ENCODE data around the gene PRKCE. TPM values are rescaled to one million over a fixed set of nuclear protein-coding genes. Genes with fewer than 3 reads are reported as not detected.

Gene PRKCE
- total and polyA plus RNA-seq, 2 donors (not counting 3 experiments of a cell fraction or from before 2014, with no cell fraction given), result 27.9 to 33.9 TPM

- CTCF ChIA-PET, result no interaction called here
- H3K4me2 ChIP-seq (ENCODE audit: insufficient read depth, low read length), result no peak overlapping the region
- intact Hi-C loops (cut with micrococcal nuclease) (no loop called here), dilution Hi-C loops (cut with MboI; ENCODE audit: extremely low pct_ligation_motif_present, low sequenced_read_pairs) (no loop called here)
- no peak overlapping the region for H3K9ac ChIP-seq (replicated peaks; ENCODE audit: extremely low read depth, insufficient read depth, low read length)
- no peak overlapping the region for H3K27ac ChIP-seq (ENCODE audit: insufficient read depth, low read depth, low read length)
- no peaks in the 10 kb centered on the region for H4K20me1 ChIP-seq (replicated peaks; ENCODE audit: control insufficient read depth, extremely low read depth, insufficient read depth, low read length)
- H3K9me3 ChIP-seq (replicated peaks; ENCODE audit: control insufficient read depth, insufficient read depth, low read length), result no peaks in the 10 kb centered on the region
- no peaks in the 10 kb centered on the region for H3K9me1 ChIP-seq (replicated peaks; ENCODE audit: control insufficient read depth, extremely low read depth, insufficient read depth, low read length)
- no TSS peak for BruUV-seq (replicated peaks)
- DNase-seq (ENCODE audit: low read depth, low spot score), result no peak
- peaks cover 0 to 2% of the 10 kb centered on the region in 2 experiments for H3K27me3 ChIP-seq (ENCODE audit: control insufficient read depth in 2 of 2, insufficient read depth in 2 of 2, low read length in 2 of 2)
- no peaks in the 10 kb centered on the region for H3K36me3 ChIP-seq (ENCODE audit: control insufficient read depth in 2 of 2, extremely low read depth in 1 of 2, insufficient read depth in 2 of 2, low read length in 2 of 2)
- peaks cover 8% of the 10 kb centered on the region for H3K4me1 ChIP-seq (ENCODE audit: control insufficient read depth, extremely low read depth, insufficient read depth, low read length)
- no peaks in the 10 kb centered on the region for H3K79me2 ChIP-seq (ENCODE audit: control insufficient read depth, insufficient read depth, low read length)
- FAIRE-seq, result no peak
- H2AFZ ChIP-seq (ENCODE audit: low read depth, low read length), result no peak overlapping the region
- TF ChIP-seq MAX (IDR thresholded peaks at IDR 0.05; ENCODE audit: insufficient read depth, insufficient read length) (no peak), CTCF (IDR thresholded peaks at IDR 0.05; ENCODE audit: extremely low read depth in 1 of 2, insufficient read depth in 1 of 2, low read depth in 1 of 2, low read length in 2 of 2) (no peak), FOS (IDR thresholded peaks at IDR 0.05; ENCODE audit: borderline replicate concordance, insufficient read depth, low read length) (no peak), GATA2 (IDR thresholded peaks at IDR 0.05; ENCODE audit: insufficient read depth, insufficient read length, low read depth, low read length) (no peak), POLR2A (IDR thresholded peaks at IDR 0.05; ENCODE audit: low read depth, low read length) (no peak), JUN (IDR thresholded peaks at IDR 0.05; ENCODE audit: borderline replicate concordance, insufficient read depth, insufficient read length, low read depth) (no peak), MYC (IDR thresholded peaks at IDR 0.05; ENCODE audit: low read depth, low read length) (no peak), POLR2AphosphoS5 (IDR thresholded peaks at IDR 0.05; ENCODE audit: insufficient read depth, low read depth, low read length) (no peak), EZH2 (IDR thresholded peaks at IDR 0.05; ENCODE audit: borderline replicate concordance, low read depth, low read length, severe bottlenecking) (no peak)
- H3K4me3 ChIP-seq (replicated peaks in 1 of 3; ENCODE audit: insufficient read depth in 1 of 3, low read depth in 1 of 3, low read length in 3 of 3), result no peak overlapping the region
- POLR2A ChIA-PET, result no interaction called here
Observed at GRCh38 chr2:45622336-45623075, 29.0 kb upstream of the PRKCE start.
